GM12874 (cell line): Measurements from ENCODE around the gene MROH2A.
A peak's percentile ranks its signal among the peaks of the same experiment; 100 is the strongest.

Source experiments
- TF ChIP-seq, protein P1 (sequence below): IDR thresholded peaks from 2 replicates; pipeline ENCODE4 v1.5.1; 2011; ENCODE audit warnings: low read depth, mild to moderate bottlenecking, control low read depth, low read length, moderate library complexity; ENCODE audit not compliant: insufficient read depth

Gene MROH2A

DNA sequence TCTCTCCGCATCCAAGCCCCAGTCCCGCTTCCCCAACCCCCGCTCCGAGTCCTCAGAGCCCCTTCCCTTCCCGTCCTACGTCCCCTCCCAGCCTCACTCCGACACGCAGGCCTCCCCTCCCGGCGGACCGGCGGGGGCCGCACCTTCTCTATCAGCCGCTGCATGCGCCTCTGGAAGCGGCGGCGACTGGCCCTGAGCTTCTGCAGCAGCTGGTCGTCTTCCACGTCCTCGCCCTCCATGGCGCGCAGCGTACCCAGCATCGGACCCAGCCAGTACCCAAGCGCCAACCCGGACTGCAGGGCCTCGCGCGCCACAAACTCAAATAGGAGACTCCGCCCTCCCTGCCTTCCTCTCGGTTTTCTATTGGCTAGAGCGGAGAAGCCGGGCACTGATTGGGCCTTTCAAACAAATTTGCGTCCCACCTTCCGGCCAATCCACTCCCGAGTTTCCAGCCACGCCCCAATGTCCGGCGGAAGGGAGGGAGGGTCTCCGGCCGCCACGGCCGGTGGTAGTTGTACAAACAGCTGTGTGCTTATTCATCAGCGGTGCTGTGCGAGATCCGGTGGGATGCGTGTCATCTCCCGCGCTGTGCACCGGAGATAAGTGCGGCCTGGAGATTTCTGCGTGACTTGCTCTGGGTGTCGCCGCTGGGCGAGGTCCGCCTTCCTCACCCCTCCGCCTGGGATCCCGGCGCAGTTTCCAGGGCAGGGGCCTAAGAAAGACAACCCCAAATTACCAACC is 76.3 kb downstream of the MROH2A start, which contains the start of gene HJURP:
Gene HJURP (minus strand): TSS at position 295 of the 741 bp plus-strand sequence. CDS start 35 bp downstream, at position 260.
- TF ChIP-seq, protein P1, sequence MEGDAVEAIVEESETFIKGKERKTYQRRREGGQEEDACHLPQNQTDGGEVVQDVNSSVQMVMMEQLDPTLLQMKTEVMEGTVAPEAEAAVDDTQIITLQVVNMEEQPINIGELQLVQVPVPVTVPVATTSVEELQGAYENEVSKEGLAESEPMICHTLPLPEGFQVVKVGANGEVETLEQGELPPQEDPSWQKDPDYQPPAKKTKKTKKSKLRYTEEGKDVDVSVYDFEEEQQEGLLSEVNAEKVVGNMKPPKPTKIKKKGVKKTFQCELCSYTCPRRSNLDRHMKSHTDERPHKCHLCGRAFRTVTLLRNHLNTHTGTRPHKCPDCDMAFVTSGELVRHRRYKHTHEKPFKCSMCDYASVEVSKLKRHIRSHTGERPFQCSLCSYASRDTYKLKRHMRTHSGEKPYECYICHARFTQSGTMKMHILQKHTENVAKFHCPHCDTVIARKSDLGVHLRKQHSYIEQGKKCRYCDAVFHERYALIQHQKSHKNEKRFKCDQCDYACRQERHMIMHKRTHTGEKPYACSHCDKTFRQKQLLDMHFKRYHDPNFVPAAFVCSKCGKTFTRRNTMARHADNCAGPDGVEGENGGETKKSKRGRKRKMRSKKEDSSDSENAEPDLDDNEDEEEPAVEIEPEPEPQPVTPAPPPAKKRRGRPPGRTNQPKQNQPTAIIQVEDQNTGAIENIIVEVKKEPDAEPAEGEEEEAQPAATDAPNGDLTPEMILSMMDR, result no peak

DNA sequence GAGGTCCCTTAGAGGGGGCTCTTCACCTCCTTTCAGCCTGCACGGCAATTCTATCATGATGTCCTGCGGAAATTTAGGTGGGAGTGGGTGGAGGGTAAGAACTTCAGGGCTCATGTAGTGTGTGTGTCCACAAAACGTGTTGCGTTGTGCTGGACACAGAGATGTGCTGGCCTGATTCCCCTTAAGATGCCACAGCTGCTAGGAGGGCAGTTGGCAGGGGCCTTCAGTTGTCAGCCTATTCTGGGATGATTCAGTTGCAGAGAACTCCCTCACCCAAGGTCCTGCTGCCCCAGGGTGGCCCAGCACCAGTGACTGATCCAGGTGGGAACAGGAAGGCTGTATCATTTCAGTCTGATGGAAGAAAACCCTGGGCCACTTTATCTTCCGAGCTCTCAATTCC is 77.2 kb downstream of the MROH2A start:
- TF ChIP-seq, protein P1, result no peak

DNA sequence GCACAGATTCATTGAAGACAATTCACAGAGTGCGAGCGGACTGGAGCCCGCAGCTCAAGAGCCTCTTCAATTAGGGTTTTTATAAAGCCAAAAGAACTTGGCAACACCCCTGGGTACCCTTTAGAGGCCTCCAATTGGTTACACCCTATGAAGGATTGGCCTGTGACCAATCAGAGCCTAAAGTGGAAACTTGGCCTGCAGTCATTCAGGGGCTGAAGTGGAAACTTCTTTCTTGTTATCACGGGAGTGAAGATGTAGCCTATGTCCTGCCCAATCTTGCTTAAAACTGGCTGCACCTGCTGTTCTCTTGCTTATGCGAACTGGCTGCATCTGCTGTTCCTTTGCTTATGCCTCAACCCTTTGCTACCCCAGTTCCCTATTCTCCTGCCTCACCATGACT is 78.1 kb downstream of the MROH2A start:
- TF ChIP-seq, protein P1, result no peak

DNA sequence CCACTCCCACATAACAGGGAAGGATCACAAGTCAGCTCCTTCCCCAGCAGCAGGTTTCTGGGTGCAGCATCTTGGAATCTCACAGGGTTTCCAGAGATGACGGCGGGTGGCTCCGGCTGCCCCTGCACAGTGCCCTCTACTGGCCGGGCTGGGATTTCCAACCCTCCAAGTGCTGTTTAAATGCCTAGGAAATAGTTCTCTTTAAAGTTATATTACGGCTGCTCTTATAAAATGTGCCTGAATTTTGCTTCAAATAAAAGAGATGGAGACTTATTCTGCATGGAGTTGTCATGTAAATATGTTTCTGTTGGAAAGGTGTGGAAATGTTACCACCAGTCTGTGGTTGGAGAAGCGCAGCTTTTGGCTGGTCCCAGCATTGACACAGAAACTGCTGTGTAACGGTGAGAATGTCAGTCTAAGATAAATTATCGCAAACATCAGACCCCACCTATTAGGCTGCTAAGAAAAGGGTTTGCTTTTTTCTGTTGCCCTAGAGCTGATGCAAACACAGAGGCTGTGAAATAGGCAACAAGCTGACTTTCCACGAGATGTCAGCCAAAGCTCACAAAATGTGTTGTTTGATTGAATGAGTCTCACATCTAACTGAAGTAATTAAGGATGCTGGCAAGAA is 79.5 kb downstream of the MROH2A start:
- TF ChIP-seq, protein P1, result peak; percentile 79

DNA sequence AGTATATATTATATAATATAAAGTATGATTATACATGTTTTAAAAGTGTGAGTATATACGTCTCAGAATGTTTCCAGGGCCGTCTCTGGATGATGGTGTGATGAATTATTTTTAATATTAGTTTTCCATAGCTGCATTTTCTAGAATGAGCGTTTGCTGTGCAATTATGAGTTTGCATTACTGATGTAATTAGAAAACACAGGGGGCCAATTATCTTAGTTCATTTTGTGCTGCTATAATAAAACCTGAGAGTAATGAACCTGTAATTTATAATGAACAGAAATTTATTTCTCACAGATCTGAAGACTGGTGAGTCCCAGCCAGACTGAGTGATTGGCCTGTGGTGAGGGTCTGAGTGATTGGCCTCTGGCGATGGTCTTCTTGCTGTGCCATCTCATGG is 80.2 kb downstream of the MROH2A start:
- TF ChIP-seq, protein P1, result no peak

DNA sequence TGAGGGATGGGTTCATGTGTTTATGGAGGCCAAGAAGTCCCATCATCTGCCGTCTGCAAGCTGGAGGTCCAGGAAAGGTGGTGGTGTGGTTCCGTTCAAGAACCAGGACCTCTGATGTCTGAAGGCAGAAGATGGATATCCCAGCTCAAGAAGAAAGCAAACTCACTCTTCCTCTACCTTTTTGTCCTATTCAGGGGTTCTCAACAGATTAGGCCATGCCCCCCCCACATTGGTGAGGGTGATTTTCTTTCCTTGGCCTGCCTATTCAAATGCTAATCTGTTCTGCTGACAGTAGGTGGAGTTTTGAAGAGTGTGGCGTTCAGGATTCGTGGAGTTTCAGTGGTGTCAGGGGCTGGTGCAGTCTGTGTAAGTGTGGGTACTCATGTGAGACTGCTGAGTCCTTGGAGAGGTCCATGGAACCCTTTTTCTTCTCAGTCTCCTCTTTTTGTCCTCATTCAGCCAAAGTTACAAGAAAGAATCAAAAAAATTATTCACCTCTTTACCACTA is 84.2 kb downstream of the MROH2A start:
- TF ChIP-seq, protein P1, result no peak

DNA sequence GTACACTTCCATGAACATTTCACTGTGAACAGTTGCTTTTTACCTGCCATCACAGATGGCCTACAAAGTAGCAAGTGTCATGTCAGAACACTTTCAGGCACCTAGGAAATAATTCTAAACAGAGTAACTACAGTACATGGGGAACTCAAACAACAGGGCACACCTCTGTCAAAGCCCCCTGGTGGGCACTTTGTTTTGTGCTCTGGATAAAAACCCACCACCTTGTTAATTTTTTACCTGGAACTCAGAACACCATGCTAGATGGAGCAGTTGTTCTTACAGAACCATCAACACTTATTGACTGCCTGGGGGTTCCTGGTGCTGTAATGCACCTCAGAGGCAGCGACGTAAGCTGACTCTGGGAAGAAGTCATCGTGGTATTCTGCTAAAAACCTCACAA is 87.7 kb downstream of the MROH2A start:
- TF ChIP-seq, protein P1, result peak; percentile 10; the same call in 1 of the 2 replicates
